GM18499 (cell line): ENCODE data around the gene OR5T1.

Experiments used
- ATAC-seq: cut with Tn5 transposase; IDR thresholded peaks from one replicate; pipeline ENCODE4 v1.9.1; 2021; ENCODE audit warnings: moderate number of reproducible peaks; ENCODE audit not compliant: insufficient read depth, unreplicated experiment

OR5T1 gene

GRCh38 chr11:56273854-56274253, at the start of gene OR5T1:
Gene OR5T1, plus strand, starts transcription at chr11:56274154. Its CDS starts 1,485 bp downstream, at chr11:56275639.
- no peak for ATAC-seq

GRCh38 chr11:56234155-56234554, 39.8 kb upstream of the OR5T1 start, which contains the start of gene OR5T2:
Gene OR5T2, minus strand, starts transcription at chr11:56234255. Its CDS starts 1,193 bp downstream, at chr11:56233062.
- no peak for ATAC-seq

- no peak for ATAC-seq
Measured at GRCh38 chr11:56251954-56252353, 22.0 kb upstream of the OR5T1 start, which contains the start of gene OR5T3. Gene OR5T3, plus strand, starts transcription at chr11:56252254. Its CDS starts 0 bp downstream, at chr11:56252254.

DNA sequence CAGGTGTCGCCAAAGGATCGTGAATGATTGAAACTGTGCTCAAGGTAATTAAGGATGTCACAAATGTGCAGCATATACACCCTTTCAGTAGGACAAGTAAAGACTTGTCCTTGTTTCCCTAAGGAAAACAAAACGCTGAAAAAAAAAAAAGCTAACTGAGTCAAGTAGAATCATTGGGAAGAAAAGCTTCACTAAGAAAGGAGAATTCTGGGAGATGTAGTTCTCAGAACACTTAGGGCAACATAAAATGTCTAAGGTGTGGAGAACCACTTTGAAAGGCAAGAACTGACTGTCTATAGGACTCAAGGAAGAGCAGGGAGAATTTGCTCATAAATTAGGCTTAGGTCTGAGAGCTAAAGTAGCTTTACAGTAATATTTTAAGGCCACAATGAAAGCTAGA, 2.9 kb upstream of the OR5T1 start:
- ATAC-seq: no peak

GRCh38 chr11:56292154-56292553, 18.2 kb downstream of the OR5T1 start, which contains the start of gene OR8H1:
Gene OR8H1, minus strand, starts transcription at chr11:56292254. Its CDS starts 1,192 bp downstream, at chr11:56291062.
- ATAC-seq: no peak

- no peak for ATAC-seq
Measured at GRCh38 chr11:56296898-56297297, 22.9 kb downstream of the OR5T1 start.

- ATAC-seq: no peak
Measured at GRCh38 chr11:56307836-56308235, 33.9 kb downstream of the OR5T1 start.

DNA sequence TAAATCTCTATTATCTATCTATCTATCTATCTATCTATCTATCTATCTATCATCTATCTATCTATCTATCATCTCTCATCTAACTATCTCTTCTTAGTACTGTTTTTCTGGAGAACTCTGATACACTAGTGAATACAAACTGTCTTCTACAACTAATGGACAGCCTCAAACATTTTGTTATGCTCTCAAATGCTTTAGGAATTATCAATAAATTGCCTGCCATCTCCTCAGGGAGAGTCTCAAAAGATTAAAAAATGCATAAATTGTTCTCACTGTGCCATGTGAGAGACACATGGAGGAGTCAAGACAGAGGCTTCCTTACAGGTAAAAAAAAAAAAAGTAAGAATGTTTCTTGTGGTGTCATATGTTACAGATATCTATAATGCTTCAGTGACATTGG, 40.9 kb downstream of the OR5T1 start, which contains the start of gene OR8K3:
Gene OR8K3 (plus strand): TSS at position 301 of the 400 bp plus-strand sequence. CDS start 3,163 bp downstream, outside the sequence.
- ATAC-seq: no peak
